Measurements from ENCODE around the gene GM2A. TPM values are rescaled to one million over a fixed set of nuclear protein-coding genes. Genes with fewer than 3 reads are reported as not detected.
A peak's percentile ranks its signal among the peaks of the same experiment; 100 is the strongest.

The GM2A gene
- total and polyA plus RNA-seq, 9 of the 15 experiments (the other 6 are each of a cell fraction or from before 2014, with no cell fraction given): 5.8 to 36.0 (median 10.0) TPM

DNA sequence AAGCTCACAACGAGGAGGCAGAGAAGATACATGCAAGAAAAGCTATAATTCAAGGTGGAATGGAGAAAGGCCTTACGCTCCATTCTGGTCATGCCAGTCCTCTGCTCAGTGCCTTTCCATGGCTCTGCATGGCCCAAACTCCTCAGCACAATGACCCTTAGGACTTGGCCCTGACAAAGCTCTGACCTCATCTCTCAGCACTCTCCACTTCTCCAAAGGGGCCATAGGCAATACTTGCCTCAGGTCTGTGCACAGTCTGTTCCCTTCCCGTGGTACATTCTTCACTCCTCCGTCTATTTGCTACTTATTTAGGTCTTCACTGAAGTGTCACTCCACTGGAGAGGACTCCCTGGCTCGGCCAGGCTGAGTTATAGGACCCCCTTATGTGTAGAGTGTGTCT is 25.9 kb downstream of the GM2A start (continued):
- TF ChIP-seq, protein P1, sequence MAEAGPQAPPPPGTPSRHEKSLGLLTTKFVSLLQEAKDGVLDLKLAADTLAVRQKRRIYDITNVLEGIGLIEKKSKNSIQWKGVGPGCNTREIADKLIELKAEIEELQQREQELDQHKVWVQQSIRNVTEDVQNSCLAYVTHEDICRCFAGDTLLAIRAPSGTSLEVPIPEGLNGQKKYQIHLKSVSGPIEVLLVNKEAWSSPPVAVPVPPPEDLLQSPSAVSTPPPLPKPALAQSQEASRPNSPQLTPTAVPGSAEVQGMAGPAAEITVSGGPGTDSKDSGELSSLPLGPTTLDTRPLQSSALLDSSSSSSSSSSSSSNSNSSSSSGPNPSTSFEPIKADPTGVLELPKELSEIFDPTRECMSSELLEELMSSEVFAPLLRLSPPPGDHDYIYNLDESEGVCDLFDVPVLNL (CRISPR knock-in tag; IDR thresholded peaks at IDR 0.05; ENCODE audit: low read depth): no peak
- TF ChIP-seq, protein P2, sequence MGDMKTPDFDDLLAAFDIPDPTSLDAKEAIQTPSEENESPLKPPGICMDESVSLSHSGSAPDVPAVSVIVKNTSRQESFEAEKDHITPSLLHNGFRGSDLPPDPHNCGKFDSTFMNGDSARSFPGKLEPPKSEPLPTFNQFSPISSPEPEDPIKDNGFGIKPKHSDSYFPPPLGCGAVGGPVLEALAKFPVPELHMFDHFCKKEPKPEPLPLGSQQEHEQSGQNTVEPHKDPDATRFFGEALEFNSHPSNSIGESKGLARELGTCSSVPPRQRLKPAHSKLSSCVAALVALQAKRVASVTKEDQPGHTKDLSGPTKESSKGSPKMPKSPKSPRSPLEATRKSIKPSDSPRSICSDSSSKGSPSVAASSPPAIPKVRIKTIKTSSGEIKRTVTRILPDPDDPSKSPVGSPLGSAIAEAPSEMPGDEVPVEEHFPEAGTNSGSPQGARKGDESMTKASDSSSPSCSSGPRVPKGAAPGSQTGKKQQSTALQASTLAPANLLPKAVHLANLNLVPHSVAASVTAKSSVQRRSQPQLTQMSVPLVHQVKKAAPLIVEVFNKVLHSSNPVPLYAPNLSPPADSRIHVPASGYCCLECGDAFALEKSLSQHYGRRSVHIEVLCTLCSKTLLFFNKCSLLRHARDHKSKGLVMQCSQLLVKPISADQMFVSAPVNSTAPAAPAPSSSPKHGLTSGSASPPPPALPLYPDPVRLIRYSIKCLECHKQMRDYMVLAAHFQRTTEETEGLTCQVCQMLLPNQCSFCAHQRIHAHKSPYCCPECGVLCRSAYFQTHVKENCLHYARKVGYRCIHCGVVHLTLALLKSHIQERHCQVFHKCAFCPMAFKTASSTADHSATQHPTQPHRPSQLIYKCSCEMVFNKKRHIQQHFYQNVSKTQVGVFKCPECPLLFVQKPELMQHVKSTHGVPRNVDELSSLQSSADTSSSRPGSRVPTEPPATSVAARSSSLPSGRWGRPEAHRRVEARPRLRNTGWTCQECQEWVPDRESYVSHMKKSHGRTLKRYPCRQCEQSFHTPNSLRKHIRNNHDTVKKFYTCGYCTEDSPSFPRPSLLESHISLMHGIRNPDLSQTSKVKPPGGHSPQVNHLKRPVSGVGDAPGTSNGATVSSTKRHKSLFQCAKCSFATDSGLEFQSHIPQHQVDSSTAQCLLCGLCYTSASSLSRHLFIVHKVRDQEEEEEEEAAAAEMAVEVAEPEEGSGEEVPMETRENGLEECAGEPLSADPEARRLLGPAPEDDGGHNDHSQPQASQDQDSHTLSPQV (IDR thresholded peaks at IDR 0.05): no peak
- TF ChIP-seq SMAD1 (IDR thresholded peaks at IDR 0.05; ENCODE audit: low read depth, low read length, partially characterized antibody): no peak

DNA sequence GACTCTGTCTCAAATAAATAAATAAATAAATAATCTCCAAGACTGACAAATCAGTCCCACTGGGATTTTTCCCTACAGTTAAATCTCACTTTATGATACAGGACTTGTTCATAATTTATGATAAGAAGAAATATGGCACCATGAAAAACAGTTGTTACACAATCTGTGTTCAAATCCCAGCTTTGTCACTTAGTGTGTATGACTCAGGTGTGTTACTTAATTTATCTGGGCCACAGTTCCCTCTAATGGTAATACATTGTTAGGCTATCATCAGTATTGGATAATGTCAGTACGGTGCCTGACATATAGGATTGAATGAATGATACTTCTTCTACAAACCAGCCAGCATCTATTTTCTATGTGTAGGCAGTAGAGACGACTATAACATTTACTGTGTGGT is 27.5 kb downstream of the GM2A start:
- POLR2A ChIA-PET: interaction anchor here (1.2 kb wide), 1 partner anchor 28 kb away, joined by 5 read pairs; the partner anchor contains the start of gene GM2A
- no peak for FAIRE-seq
- Histone ChIP-seq H3K9me3 (replicated peaks; ENCODE audit: control insufficient read depth, insufficient read depth, low read depth, low read length) (no peaks in the 10 kb centered on the region), H3K27me3 (ENCODE audit: control insufficient read depth in 2 of 2, insufficient read depth in 2 of 2, low read length in 2 of 2) (peaks cover 7 to 30% of the 10 kb centered on the region in 2 experiments), H3K79me2 (ENCODE audit: control insufficient read depth, insufficient read depth, low read length) (no peaks in the 10 kb centered on the region), H3K9ac (ENCODE audit: insufficient read depth in 1 of 2, low read depth in 2 of 2, low read length in 2 of 2) (no peak overlapping the region), H3K4me3 (no peak overlapping the region), H3K27ac (ENCODE audit: extremely low read depth, low read depth, low read length) (no peak overlapping the region), H2AFZ (ENCODE audit: low read depth, low read length) (no peak overlapping the region), H3K4me2 (ENCODE audit: insufficient read depth, low read length) (no peak overlapping the region), H3K36me3 (ENCODE audit: control insufficient read depth, insufficient read depth, low read length) (no peaks in the 10 kb centered on the region), H3K4me1 (replicated peaks in 1 of 2; ENCODE audit: control insufficient read depth in 2 of 2, insufficient read depth in 2 of 2, low read length in 2 of 2) (no peaks in the 10 kb centered on the region), H3K9me1 (ENCODE audit: control insufficient read depth, insufficient read depth, low read length) (no peaks in the 10 kb centered on the region), H4K20me1 (replicated peaks; ENCODE audit: control insufficient read depth, insufficient read depth, low read length) (no peaks in the 10 kb centered on the region)
- CTCF ChIA-PET (ENCODE audit: low intra/inter-chr PET ratio): no interaction called here
- BruUV-seq (replicated peaks): no TSS peak
- in situ Hi-C loops (cut with MboI) (no loop called here), intact Hi-C loops (cut with micrococcal nuclease) (no loop called here)
- no peak for TF ChIP-seq NELFE (IDR thresholded peaks at IDR 0.05; ENCODE audit: insufficient read depth, insufficient read length)
- TF ChIP-seq ZC3H8 (IDR thresholded peaks at IDR 0.05): no peak
- no peak for TF ChIP-seq ZKSCAN3 (CRISPR knock-in tag; IDR thresholded peaks at IDR 0.05)
- TF ChIP-seq MED1 (CRISPR knock-in tag; IDR thresholded peaks at IDR 0.05; ENCODE audit: borderline replicate concordance): no peak
- TF ChIP-seq CEBPB (tag; IDR thresholded peaks at IDR 0.05): peak; percentile 28; the same call in 1 of the 2 replicates
- TF ChIP-seq MCM7 (IDR thresholded peaks at IDR 0.05): no peak
- no peak for TF ChIP-seq PHB (CRISPR knock-in tag; IDR thresholded peaks at IDR 0.05)
- 0 out of 4 replicates have a peak, but pooled peaks of 1 of the 2 experiments have one; percentile 14 for TF ChIP-seq KDM1A (IDR thresholded peaks at IDR 0.05)
- no peak for TF ChIP-seq TEAD2 (tag; IDR thresholded peaks at IDR 0.05)
- ATAC-seq: no peak
- 0% methylated on average over 2 of the region's 2 CpGs for WGBS (ENCODE audit: insufficient coverage, low coverage, missing lambda C conversion rate)
- no peak for DNase-seq (ENCODE audit: extremely low read depth in 1 of 4, low spot score in 3 of 4)
